Neural cell (in vitro differentiated cells): ENCODE data around the gene EMC6. TPM values are rescaled to one million over a fixed set of nuclear protein-coding genes. Genes with fewer than 3 reads are reported as not detected.

Experiments
- H2AFZ ChIP-seq: fragments of 200-600, 300-800 bp; sonication (generic), shearing (Covaris generic); 2 replicates; pipeline ENCODE4 v1.6.0; 2014; ENCODE audit warnings: low read depth, mild to moderate bottlenecking, antibody characterized with exemption, low read length, moderate library complexity
- H3F3A ChIP-seq: fragments of 200-600 bp; shearing (Covaris generic); 2 replicates; pipeline ENCODE4 v1.6.1; 2016; ENCODE audit warnings: mild to moderate bottlenecking, moderate library complexity, mixed read lengths, antibody characterized with exemption, low read length; ENCODE audit not compliant: insufficient read depth, poor library complexity, severe bottlenecking
- H3K27ac ChIP-seq: fragments of 200-600, 300-800 bp; sonication (generic), shearing (Covaris generic); 2 replicates; pipeline ENCODE4 v1.5.1; 2014; ENCODE audit warnings: mild to moderate bottlenecking, low read length, moderate library complexity
- H3K27me3 ChIP-seq: fragments of 300-800, 200-600 bp; sonication (generic), shearing (Covaris generic); 2 replicates; pipeline ENCODE4 v1.6.0; 2014; ENCODE audit warnings: mild to moderate bottlenecking, low read depth, low read length, moderate library complexity; ENCODE audit not compliant: insufficient read depth
- H3K36me3 ChIP-seq: fragments of 300-800, 200-600 bp; sonication (generic), shearing (Covaris generic); 2 replicates; pipeline ENCODE4 v1.5.1; 2014; ENCODE audit warnings: mild to moderate bottlenecking, antibody characterized with exemption, low read length, moderate library complexity; ENCODE audit not compliant: insufficient read depth
- H3K4me2 ChIP-seq: fragments of 300-800, 200-600 bp; sonication (generic), shearing (Covaris generic); 2 replicates; pipeline ENCODE4 v1.6.0; 2014; ENCODE audit warnings: mild to moderate bottlenecking, low read length
- H3K4me3 ChIP-seq: fragments of 300-800, 200-600 bp; sonication (generic), shearing (Covaris generic); 2 replicates; pipeline ENCODE4 v1.5.1; 2014; ENCODE audit warnings: mild to moderate bottlenecking, low read length, moderate library complexity
- H3K79me2 ChIP-seq: fragments of 200-600 bp; shearing (Covaris generic); replicated peaks from 2 replicates; pipeline ENCODE4 v1.6.0; 2014; ENCODE audit warnings: mild to moderate bottlenecking, low read length, moderate library complexity; ENCODE audit not compliant: insufficient read depth
- H3K9ac ChIP-seq: fragments of 300-800, 200-600 bp; sonication (generic), shearing (Covaris generic); 2 replicates; pipeline ENCODE4 v1.6.1; 2016; ENCODE audit warnings: mild to moderate bottlenecking, low read length, mixed read lengths
- H3K9me2 ChIP-seq: fragments of 200-600 bp; shearing (Covaris generic); 2 replicates; pipeline ENCODE4 v1.6.1; 2016; ENCODE audit warnings: mild to moderate bottlenecking, low read length, mixed read lengths; ENCODE audit not compliant: insufficient read depth
- H3K9me3 ChIP-seq: fragments of 200-600, 300-800 bp; sonication (generic), shearing (Covaris generic); 2 replicates; pipeline ENCODE4 v1.6.1; 2016; ENCODE audit warnings: mild to moderate bottlenecking, mixed run types, low read length, moderate library complexity, mixed read lengths
- H4K20me1 ChIP-seq: fragments of 200-600 bp; shearing (Covaris generic); 2 replicates; pipeline ENCODE4 v1.6.1; 2016; ENCODE audit warnings: mild to moderate bottlenecking, mixed run types; ENCODE audit not compliant: insufficient read depth
- EP300 ChIP-seq: fragments of 450-650 bp; conservative IDR thresholded peaks from 2 replicates; pipeline ENCODE4 v1.6.1; 2014; ENCODE audit warnings: antibody characterized with exemption, mild to moderate bottlenecking, moderate library complexity; ENCODE audit not compliant: poor library complexity, severe bottlenecking
- EZH2 ChIP-seq: fragments of 200-600, 300-800 bp; shearing (Covaris generic), sonication (generic); IDR thresholded peaks from 2 replicates; pipeline ENCODE4 v1.6.1; 2014; ENCODE audit warnings: antibody characterized with exemption, low read length, borderline replicate concordance, mild to moderate bottlenecking; ENCODE audit not compliant: insufficient read depth, poor library complexity, severe bottlenecking
- MXI1 ChIP-seq: fragments of 450-650 bp; conservative IDR thresholded peaks from 2 replicates; pipeline ENCODE4 v1.6.1; 2014; ENCODE audit warnings: antibody characterized with exemption, mild to moderate bottlenecking; ENCODE audit not compliant: poor library complexity, severe bottlenecking
- POLR2AphosphoS5 ChIP-seq: IDR thresholded peaks from 2 replicates; pipeline ENCODE4 v1.6.1; 2012
- RAD21 ChIP-seq: fragments of 450-650 bp; conservative IDR thresholded peaks from 2 replicates; pipeline ENCODE4 v1.6.1; 2014; ENCODE audit warnings: antibody characterized with exemption, mild to moderate bottlenecking, moderate library complexity
- SMC3 ChIP-seq: fragments of 450-650 bp; conservative IDR thresholded peaks from 2 replicates; pipeline ENCODE4 v1.6.1; 2014; ENCODE audit warnings: antibody characterized with exemption, mild to moderate bottlenecking, moderate library complexity; ENCODE audit not compliant: poor library complexity
- TAF1 ChIP-seq: IDR thresholded peaks from 2 replicates; pipeline ENCODE4 v1.6.1; 2012; ENCODE audit warnings: low read depth
- polyA plus RNA-seq: library from polyadenylated mRNA; depleted of rRNA; stranded (reverse); fragments of >200 nt; gene quantifications from 2 replicates; pipeline ENCODE4 v1.2.3, GENCODE V29; 2014
- TF ChIP-seq, protein P1 (sequence below): fragments of 450-650 bp; IDR thresholded peaks from 2 replicates; pipeline ENCODE4 v1.5.1; 2014; ENCODE audit warnings: antibody characterized with exemption, mild to moderate bottlenecking, moderate library complexity; ENCODE audit not compliant: poor library complexity, severe bottlenecking
- TF ChIP-seq, protein P2 (sequence below): IDR thresholded peaks from 2 replicates; pipeline ENCODE4 v1.6.1; 2012; ENCODE audit warnings: borderline replicate concordance

EMC6 gene
- polyA plus RNA-seq, 1 donor from 2014 or later, result 61.7 TPM

DNA sequence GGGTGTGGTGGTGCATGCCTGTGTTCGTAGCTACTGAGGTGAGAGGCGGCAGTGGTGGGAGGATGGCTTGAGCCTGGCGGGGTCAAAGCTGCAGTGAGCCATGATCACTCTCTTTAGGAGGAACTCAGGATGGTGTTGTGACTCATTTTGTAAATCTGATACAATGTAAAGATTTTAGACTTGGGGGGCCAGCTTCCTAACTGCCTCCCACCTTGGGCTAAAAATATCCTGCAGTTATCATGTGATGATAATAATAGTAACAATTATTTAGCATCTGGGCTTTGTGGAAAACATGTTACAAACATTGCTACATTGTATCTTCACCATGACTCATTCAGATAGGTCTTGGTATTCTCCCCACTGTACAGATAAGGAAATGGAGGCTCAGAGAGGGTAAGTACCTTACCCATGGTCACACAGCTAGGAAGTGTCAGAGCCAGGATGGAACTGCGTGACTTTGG is 24.7 kb upstream of the EMC6 start:
- no peak overlapping the region for H2AFZ ChIP-seq
- H3K9ac ChIP-seq, result no peak overlapping the region
- H3K4me3 ChIP-seq, result no peak overlapping the region
- H3F3A ChIP-seq, result no peaks in the 10 kb centered on the region
- H3K9me3 ChIP-seq, result no peaks in the 10 kb centered on the region
- no peaks in the 10 kb centered on the region for H3K79me2 ChIP-seq
- H3K4me2 ChIP-seq, result no peak overlapping the region
- no peaks in the 10 kb centered on the region for H3K9me2 ChIP-seq
- no peaks in the 10 kb centered on the region for H3K27me3 ChIP-seq
- no peaks in the 10 kb centered on the region for H3K36me3 ChIP-seq
- H3K27ac ChIP-seq, result no peak overlapping the region
- TF ChIP-seq, protein P1, sequence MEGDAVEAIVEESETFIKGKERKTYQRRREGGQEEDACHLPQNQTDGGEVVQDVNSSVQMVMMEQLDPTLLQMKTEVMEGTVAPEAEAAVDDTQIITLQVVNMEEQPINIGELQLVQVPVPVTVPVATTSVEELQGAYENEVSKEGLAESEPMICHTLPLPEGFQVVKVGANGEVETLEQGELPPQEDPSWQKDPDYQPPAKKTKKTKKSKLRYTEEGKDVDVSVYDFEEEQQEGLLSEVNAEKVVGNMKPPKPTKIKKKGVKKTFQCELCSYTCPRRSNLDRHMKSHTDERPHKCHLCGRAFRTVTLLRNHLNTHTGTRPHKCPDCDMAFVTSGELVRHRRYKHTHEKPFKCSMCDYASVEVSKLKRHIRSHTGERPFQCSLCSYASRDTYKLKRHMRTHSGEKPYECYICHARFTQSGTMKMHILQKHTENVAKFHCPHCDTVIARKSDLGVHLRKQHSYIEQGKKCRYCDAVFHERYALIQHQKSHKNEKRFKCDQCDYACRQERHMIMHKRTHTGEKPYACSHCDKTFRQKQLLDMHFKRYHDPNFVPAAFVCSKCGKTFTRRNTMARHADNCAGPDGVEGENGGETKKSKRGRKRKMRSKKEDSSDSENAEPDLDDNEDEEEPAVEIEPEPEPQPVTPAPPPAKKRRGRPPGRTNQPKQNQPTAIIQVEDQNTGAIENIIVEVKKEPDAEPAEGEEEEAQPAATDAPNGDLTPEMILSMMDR, result no peak
- no peak for TF ChIP-seq EZH2
- no peaks in the 10 kb centered on the region for H4K20me1 ChIP-seq

DNA sequence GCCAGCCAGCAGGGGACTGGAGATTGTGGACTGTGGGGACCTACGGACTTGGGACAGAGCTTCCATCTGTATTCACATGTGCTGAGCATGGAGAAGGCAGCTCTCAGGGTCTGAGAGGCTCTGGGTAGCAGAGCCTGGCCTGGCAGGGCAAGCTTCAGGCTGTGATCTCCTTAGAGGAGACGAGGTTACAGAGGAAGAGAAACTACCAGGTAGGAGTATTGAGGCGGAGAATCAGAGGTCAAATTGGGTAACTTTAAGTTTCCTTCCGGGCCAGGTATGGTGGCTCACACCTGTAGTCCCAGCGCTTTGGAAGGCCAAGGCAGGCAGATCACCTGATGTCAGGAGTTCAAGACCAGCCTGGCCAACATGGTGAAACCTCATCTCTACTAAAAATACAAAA is 23.3 kb upstream of the EMC6 start:
- H3K27ac ChIP-seq, result no peak overlapping the region

More for the DNA sequence above, 23.3 kb upstream of the EMC6 start:
- Histone ChIP-seq H4K20me1 (no peaks in the 10 kb centered on the region), H3K9ac (no peak overlapping the region), H3K9me3 (no peaks in the 10 kb centered on the region), H3K79me2 (no peaks in the 10 kb centered on the region), H3K9me2 (no peaks in the 10 kb centered on the region), H3K4me3 (no peak overlapping the region), H3K36me3 (no peaks in the 10 kb centered on the region), H3F3A (no peaks in the 10 kb centered on the region), H3K4me2 (no peak overlapping the region), H3K27me3 (no peaks in the 10 kb centered on the region), H2AFZ (no peak overlapping the region)
- TF ChIP-seq SMC3 (no peak), EP300 (no peak), EZH2 (no peak), MXI1 (no peak), POLR2AphosphoS5 (no peak), TAF1 (no peak), RAD21 (no peak)
- TF ChIP-seq, protein P1, result no peak
- TF ChIP-seq, protein P2, sequence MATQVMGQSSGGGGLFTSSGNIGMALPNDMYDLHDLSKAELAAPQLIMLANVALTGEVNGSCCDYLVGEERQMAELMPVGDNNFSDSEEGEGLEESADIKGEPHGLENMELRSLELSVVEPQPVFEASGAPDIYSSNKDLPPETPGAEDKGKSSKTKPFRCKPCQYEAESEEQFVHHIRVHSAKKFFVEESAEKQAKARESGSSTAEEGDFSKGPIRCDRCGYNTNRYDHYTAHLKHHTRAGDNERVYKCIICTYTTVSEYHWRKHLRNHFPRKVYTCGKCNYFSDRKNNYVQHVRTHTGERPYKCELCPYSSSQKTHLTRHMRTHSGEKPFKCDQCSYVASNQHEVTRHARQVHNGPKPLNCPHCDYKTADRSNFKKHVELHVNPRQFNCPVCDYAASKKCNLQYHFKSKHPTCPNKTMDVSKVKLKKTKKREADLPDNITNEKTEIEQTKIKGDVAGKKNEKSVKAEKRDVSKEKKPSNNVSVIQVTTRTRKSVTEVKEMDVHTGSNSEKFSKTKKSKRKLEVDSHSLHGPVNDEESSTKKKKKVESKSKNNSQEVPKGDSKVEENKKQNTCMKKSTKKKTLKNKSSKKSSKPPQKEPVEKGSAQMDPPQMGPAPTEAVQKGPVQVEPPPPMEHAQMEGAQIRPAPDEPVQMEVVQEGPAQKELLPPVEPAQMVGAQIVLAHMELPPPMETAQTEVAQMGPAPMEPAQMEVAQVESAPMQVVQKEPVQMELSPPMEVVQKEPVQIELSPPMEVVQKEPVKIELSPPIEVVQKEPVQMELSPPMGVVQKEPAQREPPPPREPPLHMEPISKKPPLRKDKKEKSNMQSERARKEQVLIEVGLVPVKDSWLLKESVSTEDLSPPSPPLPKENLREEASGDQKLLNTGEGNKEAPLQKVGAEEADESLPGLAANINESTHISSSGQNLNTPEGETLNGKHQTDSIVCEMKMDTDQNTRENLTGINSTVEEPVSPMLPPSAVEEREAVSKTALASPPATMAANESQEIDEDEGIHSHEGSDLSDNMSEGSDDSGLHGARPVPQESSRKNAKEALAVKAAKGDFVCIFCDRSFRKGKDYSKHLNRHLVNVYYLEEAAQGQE, result no peak
